BLaER1 (cell line): ENCODE data around the gene GPC6.
"Not testable (repeated sequence)": the region's sequence is repeated elsewhere in the genome, so short reads cannot be mapped to it uniquely, and the experiment has no call there.

ENCODE experiments used
- H3K27ac ChIP-seq: shearing (Covaris generic); formaldehyde crosslinking; 2 replicates; pipeline ENCODE4 v1.8.1; 2022
- H3K27me3 ChIP-seq: shearing (Covaris generic); formaldehyde crosslinking; 2 replicates; pipeline ENCODE4 v1.8.1; 2022
- H3K36me3 ChIP-seq: shearing (Covaris generic); formaldehyde crosslinking; 2 replicates; pipeline ENCODE4 v1.8.1; 2022
- H3K4me1 ChIP-seq: shearing (Covaris generic); formaldehyde crosslinking; 2 replicates; pipeline ENCODE4 v1.8.1; 2022
- H3K4me2 ChIP-seq: shearing (Covaris generic); formaldehyde crosslinking; 2 replicates; pipeline ENCODE4 v1.8.1; 2022
- H3K4me3 ChIP-seq: shearing (Covaris generic); formaldehyde crosslinking; 2 replicates; pipeline ENCODE4 v1.8.1; 2022
- H3K9ac ChIP-seq: shearing (Covaris generic); formaldehyde crosslinking; 2 replicates; pipeline ENCODE4 v1.8.1; 2022
- H3K9me3 ChIP-seq: shearing (Covaris generic); formaldehyde crosslinking; 2 replicates; pipeline ENCODE4 v1.8.1; 2022
- H4K20me1 ChIP-seq: shearing (Covaris generic); formaldehyde crosslinking; 2 replicates; pipeline ENCODE4 v1.8.1; 2022
- Cebpa-rat ChIP-seq: shearing (Covaris generic); IDR thresholded peaks from 2 replicates; pipeline ENCODE4 v1.8.1; 2022

Gene GPC6

DNA sequence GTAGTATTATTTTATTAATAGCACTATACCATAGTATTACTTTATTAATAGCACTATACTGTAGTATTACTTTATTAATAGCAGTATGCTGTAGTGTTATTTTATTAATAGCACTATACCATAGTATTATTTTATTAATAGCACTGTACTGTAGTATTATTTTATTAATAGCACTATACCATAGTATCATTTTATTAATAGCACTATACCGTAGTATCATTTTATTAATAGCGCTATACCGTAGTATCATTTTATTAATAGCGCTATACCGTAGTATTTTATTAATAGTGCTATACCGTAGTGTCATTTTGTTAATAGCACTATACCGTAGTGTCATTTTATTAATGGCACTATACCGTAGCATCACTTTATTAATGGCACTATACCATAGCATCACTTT lies 191.8 kb downstream of the GPC6 start:
- TF ChIP-seq Cebpa-rat, result no peak
- Histone ChIP-seq H3K4me2 (no peak overlapping the region), H3K9me3 (no peaks in the 10 kb centered on the region), H3K9ac (no peak overlapping the region), H3K27me3 (no peaks in the 10 kb centered on the region), H4K20me1 (no peaks in the 10 kb centered on the region), H3K36me3 (no peaks in the 10 kb centered on the region), H3K4me3 (no peak overlapping the region), H3K27ac (no peak overlapping the region), H3K4me1 (no peaks in the 10 kb centered on the region)

DNA sequence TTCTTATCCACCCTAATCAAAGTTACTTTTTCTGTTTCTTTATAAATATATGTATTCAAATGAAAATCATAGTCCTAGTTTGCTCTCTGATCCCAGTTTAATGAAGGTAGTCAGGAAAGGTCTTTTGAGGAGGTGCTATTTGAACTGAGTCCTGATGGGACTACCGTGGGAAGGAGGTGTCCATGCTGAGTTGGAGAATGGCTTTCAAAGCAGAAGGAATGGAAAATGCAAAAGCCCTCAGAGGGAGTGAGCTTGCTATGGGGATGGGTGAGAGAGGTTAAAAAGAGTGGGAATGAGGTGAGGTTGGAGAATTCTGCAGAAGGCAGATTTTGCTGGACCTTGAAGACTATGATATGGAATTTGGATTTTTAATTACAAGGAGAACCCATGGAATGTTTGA lies 193.6 kb downstream of the GPC6 start:
- Histone ChIP-seq H4K20me1 (no peaks in the 10 kb centered on the region), H3K27me3 (no peaks in the 10 kb centered on the region), H3K9me3 (no peaks in the 10 kb centered on the region), H3K9ac (no peak overlapping the region), H3K27ac (no peak overlapping the region), H3K36me3 (no peaks in the 10 kb centered on the region), H3K4me1 (no peaks in the 10 kb centered on the region), H3K4me2 (no peak overlapping the region), H3K4me3 (no peak overlapping the region)
- TF ChIP-seq Cebpa-rat, result no peak

DNA sequence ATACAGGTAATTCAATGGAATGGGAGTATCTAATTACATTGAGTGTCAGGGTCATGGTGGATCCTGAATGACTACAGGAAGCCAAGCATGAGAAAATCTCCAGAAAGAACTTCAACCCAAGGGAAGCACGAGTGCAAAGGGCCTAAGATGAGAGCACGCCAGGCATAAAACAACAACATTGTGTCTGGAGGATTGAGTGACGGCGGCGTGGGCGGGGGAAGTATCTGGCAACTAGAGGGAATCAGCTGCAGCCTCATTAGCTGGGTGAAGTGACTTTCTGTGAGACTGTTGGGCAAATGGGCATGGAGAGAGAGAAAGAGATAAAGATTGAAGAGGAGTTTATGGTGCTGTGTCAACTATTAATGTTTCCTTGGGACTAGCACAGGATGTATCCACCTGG lies 194.3 kb downstream of the GPC6 start:
- Histone ChIP-seq H3K4me3 (no peak overlapping the region), H3K27ac (no peak overlapping the region), H3K36me3 (no peaks in the 10 kb centered on the region), H3K9me3 (no peaks in the 10 kb centered on the region), H4K20me1 (no peaks in the 10 kb centered on the region), H3K4me2 (no peak overlapping the region), H3K27me3 (no peaks in the 10 kb centered on the region), H3K9ac (no peak overlapping the region), H3K4me1 (no peaks in the 10 kb centered on the region)
- TF ChIP-seq Cebpa-rat, result no peak

DNA sequence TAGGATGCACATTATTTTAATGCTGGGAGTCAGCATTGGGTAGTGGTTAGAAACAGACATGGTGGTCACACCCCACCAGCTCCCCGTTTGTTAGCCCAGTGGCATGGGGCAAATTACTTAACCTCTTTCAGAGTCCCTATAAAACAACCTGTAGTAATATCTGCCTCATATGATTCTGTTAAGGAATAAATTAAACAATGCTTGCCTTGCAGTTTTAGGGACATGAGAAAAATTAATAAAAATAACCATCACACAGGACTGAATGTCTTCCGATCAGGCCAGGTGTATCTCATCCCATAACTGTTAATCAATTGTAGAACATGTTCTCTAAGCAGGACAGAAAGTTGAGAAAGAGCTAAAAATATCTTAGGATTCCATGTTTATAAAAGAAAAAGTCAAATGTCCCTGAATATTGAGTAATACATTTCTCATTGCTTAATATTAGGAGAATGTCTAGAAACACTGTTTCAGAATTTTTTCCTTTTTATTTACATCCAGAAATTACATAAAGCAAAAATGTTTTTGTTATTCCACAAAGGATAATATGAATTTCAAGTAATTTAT lies 196.5 kb downstream of the GPC6 start:
- Histone ChIP-seq H3K27me3 (no peaks in the 10 kb centered on the region), H3K36me3 (no peaks in the 10 kb centered on the region), H3K9me3 (no peaks in the 10 kb centered on the region), H4K20me1 (no peaks in the 10 kb centered on the region), H3K4me2 (no peak overlapping the region), H3K9ac (no peak overlapping the region), H3K4me3 (no peak overlapping the region), H3K4me1 (no peaks in the 10 kb centered on the region), H3K27ac (no peak overlapping the region)
- TF ChIP-seq Cebpa-rat, result no peak

DNA sequence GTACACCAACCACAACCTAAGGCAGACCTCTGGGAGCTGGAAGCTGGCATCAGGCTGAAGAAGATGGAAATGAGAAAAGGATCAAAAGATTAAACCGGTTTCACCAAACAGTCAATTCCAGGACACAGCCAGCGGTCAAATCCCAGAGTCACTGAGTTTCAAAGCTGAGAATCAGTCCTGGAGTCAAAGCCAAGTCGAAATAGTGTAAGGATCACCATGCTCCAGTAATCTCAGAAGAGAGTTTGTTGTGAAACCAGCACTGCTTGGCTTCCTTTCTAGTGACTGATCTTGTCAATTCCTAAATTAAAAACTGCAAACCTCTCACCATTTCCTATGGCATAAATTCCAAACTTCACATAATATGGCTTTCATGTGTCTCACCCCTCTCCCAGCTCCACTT lies 198.8 kb downstream of the GPC6 start:
- Histone ChIP-seq H3K27me3 (no peaks in the 10 kb centered on the region), H3K9ac (no peak overlapping the region), H3K4me1 (no peaks in the 10 kb centered on the region), H3K9me3 (no peaks in the 10 kb centered on the region), H3K27ac (no peak overlapping the region), H3K36me3 (no peaks in the 10 kb centered on the region), H4K20me1 (no peaks in the 10 kb centered on the region), H3K4me2 (no peak overlapping the region), H3K4me3 (no peak overlapping the region)
- no peak for TF ChIP-seq Cebpa-rat

DNA sequence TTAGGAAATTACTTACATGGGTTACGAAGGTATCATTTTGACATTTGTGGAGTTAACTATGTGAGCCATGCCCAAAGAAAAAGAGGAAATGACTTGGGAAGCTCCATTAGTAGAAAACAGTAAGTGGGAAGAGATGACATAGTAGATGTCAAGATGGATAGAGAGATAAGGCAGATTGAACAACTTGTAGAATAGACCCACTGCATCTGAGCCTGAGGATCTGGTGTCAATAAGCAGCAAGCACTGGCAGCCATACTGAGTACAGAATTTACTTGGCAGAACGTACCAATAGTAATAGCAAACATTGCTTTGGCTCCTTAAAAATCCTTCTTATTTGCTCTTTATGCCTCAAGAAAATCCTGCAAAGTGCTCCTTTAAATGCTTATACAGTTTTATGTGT lies 203.8 kb downstream of the GPC6 start:
- Histone ChIP-seq H3K4me1 (no peaks in the 10 kb centered on the region), H3K4me2 (no peak overlapping the region), H3K9ac (no peak overlapping the region)

DNA sequence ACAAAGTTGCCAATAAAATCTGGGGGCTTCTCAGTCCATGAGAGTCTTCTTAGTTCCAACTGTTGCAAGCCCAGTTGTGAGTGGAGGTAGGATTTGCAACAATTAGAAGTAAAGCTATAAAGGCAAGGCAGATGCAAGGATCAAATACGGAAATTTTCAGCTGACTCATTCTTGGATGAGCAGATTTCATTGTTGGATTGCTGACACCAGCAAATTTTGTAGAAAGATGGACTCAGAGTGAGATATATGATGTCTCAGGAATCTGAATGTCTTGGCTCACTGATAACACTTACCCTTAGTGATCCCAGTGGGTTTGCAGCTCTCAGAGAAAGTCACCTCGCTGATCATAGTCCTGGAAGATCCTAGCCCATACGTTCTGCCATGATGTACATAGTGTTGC lies 209.0 kb downstream of the GPC6 start:
- no peaks in the 10 kb centered on the region for H3K36me3 ChIP-seq
- H3K4me2 ChIP-seq, result no peak overlapping the region
- H3K4me3 ChIP-seq, result no peak overlapping the region
- no peaks in the 10 kb centered on the region for H3K9me3 ChIP-seq
- no peaks in the 10 kb centered on the region for H3K27me3 ChIP-seq
- H4K20me1 ChIP-seq, result no peaks in the 10 kb centered on the region
- H3K4me1 ChIP-seq, result no peaks in the 10 kb centered on the region
- TF ChIP-seq Cebpa-rat, result no peak
- no peak overlapping the region for H3K27ac ChIP-seq
- H3K9ac ChIP-seq, result no peak overlapping the region

More for the DNA sequence above, 203.8 kb downstream of the GPC6 start:
- Histone ChIP-seq H4K20me1 (no peaks in the 10 kb centered on the region), H3K4me3 (no peak overlapping the region), H3K9me3 (no peaks in the 10 kb centered on the region), H3K27me3 (no peaks in the 10 kb centered on the region), H3K27ac (no peak overlapping the region), H3K36me3 (no peaks in the 10 kb centered on the region)
- no peak for TF ChIP-seq Cebpa-rat

DNA sequence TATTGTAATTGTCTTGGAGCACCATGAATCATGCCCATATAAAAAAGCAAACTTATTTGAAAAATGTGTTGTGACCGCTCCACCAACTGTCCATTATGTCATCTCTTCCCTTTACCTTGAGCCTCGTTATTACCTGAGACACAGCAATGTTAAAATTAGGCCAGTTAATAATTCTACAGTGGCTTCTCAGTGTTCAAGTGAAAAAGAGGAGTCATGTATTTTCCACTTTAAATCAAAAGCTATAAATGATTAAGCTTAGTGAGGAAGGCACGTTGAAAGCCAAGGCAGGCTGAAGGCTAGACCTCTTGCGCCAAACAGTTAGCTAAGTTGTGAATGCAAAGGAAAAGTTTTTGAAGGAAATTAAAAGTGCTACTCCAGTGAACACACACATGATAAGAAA lies 210.5 kb downstream of the GPC6 start:
- Histone ChIP-seq H4K20me1 (no peaks in the 10 kb centered on the region), H3K4me2 (no peak overlapping the region), H3K27me3 (no peaks in the 10 kb centered on the region), H3K4me3 (no peak overlapping the region), H3K9ac (no peak overlapping the region), H3K9me3 (no peaks in the 10 kb centered on the region), H3K4me1 (no peaks in the 10 kb centered on the region), H3K36me3 (no peaks in the 10 kb centered on the region), H3K27ac (no peak overlapping the region)
- no peak for TF ChIP-seq Cebpa-rat

DNA sequence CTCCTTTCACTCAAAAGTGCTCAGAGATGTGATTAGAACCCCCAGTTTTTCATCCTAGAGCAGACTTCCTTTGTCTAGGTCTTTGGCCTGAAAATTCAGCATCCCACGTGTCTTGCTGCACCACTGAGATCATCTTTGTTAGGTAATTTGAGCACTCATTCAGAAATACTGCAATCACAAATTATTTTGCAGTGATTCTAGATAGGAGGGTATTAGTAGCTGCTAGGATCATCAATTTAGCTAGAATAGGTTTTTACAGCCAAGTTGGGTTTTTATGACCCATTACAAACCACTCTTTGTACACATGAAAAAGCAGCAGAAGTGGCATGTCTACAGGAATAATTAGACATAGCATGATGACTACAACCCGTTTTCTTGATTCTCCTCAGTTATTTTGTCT lies 219.6 kb downstream of the GPC6 start:
- Histone ChIP-seq H3K4me2 (no peak overlapping the region), H3K27me3 (no peaks in the 10 kb centered on the region), H3K4me3 (no peak overlapping the region), H3K9me3 (no peaks in the 10 kb centered on the region), H4K20me1 (no peaks in the 10 kb centered on the region), H3K27ac (no peak overlapping the region), H3K4me1 (no peaks in the 10 kb centered on the region), H3K36me3 (no peaks in the 10 kb centered on the region), H3K9ac (no peak overlapping the region)
- no peak for TF ChIP-seq Cebpa-rat

DNA sequence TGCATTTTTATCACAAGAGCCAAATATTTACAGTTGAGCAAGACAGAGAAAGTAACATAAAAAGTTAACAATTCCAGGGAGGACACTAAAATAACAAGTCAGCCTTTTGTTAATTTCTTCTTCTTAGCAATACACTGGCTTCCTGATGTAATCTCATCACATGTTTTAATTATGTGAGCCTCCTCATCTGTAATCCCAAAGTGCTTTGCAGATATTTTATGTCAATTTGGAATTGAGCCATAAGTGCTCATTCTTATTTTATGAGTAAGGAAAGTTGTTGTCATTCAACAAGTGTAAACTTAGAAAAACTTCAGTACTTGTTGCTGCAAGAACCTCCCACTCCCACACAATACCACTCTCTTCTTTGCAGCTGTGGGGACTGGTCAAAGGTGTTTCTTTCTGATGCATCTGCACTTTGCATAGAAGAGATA lies 223.6 kb downstream of the GPC6 start:
- Histone ChIP-seq H3K36me3 (no peaks in the 10 kb centered on the region), H3K27ac (no peak overlapping the region), H4K20me1 (no peaks in the 10 kb centered on the region), H3K27me3 (no peaks in the 10 kb centered on the region), H3K4me2 (no peak overlapping the region), H3K9ac (no peak overlapping the region), H3K9me3 (no peaks in the 10 kb centered on the region), H3K4me3 (no peak overlapping the region), H3K4me1 (no peaks in the 10 kb centered on the region)
- TF ChIP-seq Cebpa-rat, result no peak

DNA sequence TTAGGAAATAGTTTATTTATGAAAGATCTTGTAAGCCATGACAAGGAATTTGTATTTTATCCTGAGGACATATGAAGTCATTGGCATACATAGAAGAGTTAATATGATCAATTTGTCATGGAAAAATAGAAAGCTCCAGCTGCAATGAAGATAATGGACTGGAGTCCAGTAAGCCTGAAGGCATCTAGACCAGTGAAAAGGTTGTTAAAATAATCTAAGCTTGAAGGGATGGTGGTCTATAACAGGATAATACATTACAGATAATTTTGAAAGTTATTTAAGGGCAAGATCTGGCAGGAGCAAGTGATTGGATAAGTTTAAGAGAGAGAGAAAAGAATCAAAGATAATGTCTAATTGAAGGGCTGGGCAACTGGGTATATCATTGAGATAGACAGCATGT lies 224.2 kb downstream of the GPC6 start:
- Histone ChIP-seq H3K4me2 (no peak overlapping the region), H3K27ac (no peak overlapping the region), H3K9ac (no peak overlapping the region), H3K27me3 (no peaks in the 10 kb centered on the region), H3K4me1 (no peaks in the 10 kb centered on the region), H4K20me1 (no peaks in the 10 kb centered on the region), H3K36me3 (no peaks in the 10 kb centered on the region), H3K9me3 (no peaks in the 10 kb centered on the region), H3K4me3 (no peak overlapping the region)
- no peak for TF ChIP-seq Cebpa-rat

DNA sequence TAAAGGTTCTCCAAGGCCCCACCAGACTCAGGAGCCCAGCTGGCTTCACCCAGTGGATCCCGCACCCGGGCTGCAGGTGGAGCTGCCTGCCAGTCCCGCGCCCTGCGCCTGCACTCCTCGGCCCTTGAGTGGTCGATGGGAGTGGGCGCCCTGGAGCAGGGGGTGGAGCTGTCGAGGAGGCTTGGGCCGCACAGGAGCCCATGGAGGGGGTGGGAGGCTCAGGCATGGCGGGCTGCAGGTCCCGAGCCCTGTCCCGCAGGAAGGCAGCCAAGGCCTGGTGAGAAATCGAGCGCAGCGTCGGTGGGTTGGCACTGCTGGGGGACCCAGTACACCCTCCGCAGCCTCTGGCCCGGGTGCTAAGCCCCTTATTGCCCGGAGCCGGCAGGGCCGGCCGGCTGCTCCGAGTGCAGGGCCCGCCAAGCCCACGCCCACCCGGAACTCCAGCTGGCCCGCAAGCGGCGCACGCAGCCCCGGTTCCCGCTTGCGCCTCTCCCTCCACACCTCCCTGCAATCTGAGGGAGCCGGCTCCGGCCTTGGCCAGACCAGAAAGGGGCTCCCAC lies 228.1 kb downstream of the GPC6 start:
- not testable (repeated sequence) for H3K36me3 ChIP-seq, H3K9me3 ChIP-seq, H3K27ac ChIP-seq, H3K4me2 ChIP-seq, H4K20me1 ChIP-seq, H3K27me3 ChIP-seq, H3K4me1 ChIP-seq, H3K4me3 ChIP-seq, H3K9ac ChIP-seq
